AG04450 (cell line): ENCODE data around the gene CTDNEP1. TPM values are rescaled to one million over a fixed set of nuclear protein-coding genes. Genes with fewer than 3 reads are reported as not detected.

ENCODE experiments used
- CTCF ChIA-PET: fragments of 300-600, 350-600 bp; formaldehyde crosslinking; extraction: SDS; loops from one replicate; lab custom pipeline; 2022; ENCODE audit warnings: antibody characterized with exemption, inconsistent platforms; lab: Charles Lee
- POLR2A ChIA-PET: fragments of 350-600 bp; formaldehyde crosslinking; extraction: SDS; loops from one replicate; lab custom pipeline; 2021; ENCODE audit warnings: antibody characterized with exemption, inconsistent platforms; lab: Yijun Ruan, JAX
- DNase-seq: peaks from one replicate; pipeline ENCODE4 v3.0.0-alpha.2; 2011; ENCODE audit warnings: low read depth, low spot score
- H3K27ac ChIP-seq: one replicate; pipeline ENCODE4 v1.5.1; 2012; ENCODE audit warnings: low read depth, low read length, control low read depth
- H3K27me3 ChIP-seq: one replicate; pipeline ENCODE4 v1.6.0; 2012; ENCODE audit warnings: low read length; ENCODE audit not compliant: control insufficient read depth, insufficient read depth
- H3K4me3 ChIP-seq: 2 replicates; pipeline ENCODE4 v1.5.1; 2011; ENCODE audit warnings: mild to moderate bottlenecking, low read depth, low read length, control low read depth
- H3K9me3 ChIP-seq: 2 replicates; pipeline ENCODE4 v1.5.1; 2012; ENCODE audit warnings: low read length; ENCODE audit not compliant: control insufficient read depth, insufficient read depth
- CTCF ChIP-seq: IDR thresholded peaks from 2 replicates; pipeline ENCODE4 v1.5.1; 2011; ENCODE audit warnings: low read depth, low read length, control low read depth, inconsistent platforms
- polyA plus RNA-seq: library from polyadenylated mRNA; depleted of rRNA; stranded (reverse); fragments of >200 nt; gene quantifications from 2 replicates; pipeline ENCODE4 v1.2.3, GENCODE V29; 2011

CTDNEP1 gene
- polyA plus RNA-seq, 1 experiment = 115 TPM

GRCh38 chr17:7237761-7238419 lies 13.6 kb downstream of the CTDNEP1 start:
- no peak for TF ChIP-seq CTCF
- peak overlapping the region; percentile 93 for H3K4me3 ChIP-seq
- CTCF ChIA-PET = no interaction called here
- POLR2A ChIA-PET = interaction anchor here (0.7 to 1.3 kb wide), 2 partner anchors 16 to 18 kb away, joined by 4 to 5 read pairs; partner anchors contain the start of genes ACADVL and DLG4
- peaks cover 3% of the 10 kb centered on the region; the same call in 1 of the 2 replicates for H3K9me3 ChIP-seq
- DNase-seq = no peak
- H3K27me3 ChIP-seq = no peaks in the 10 kb centered on the region
- H3K27ac ChIP-seq = peak overlapping the region; percentile 57

DNA sequence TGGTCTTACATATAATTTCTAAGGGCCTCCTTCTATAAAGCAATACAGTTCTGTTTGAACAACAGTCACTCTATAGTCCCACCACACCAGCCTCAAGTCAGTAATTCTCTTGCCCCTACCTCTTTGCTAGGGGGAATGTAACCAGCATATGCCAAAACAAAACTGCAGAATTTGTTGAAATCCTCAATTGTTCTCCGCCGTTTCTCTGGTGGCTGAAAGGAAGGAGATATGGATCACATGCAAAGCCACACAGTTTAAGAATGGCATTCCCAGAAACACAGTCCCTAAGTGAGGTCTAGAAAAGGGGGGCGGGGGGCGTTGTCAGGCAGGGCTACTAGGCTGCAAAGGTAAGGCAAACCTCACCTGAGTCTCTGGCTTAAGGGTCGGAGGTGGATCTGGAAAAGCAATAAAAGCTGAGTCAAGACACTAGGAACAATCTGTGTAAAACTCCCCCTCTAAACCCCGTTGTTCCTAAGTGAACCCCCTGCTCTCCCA lies 14.2 kb downstream of the CTDNEP1 start:
- DNase-seq = no peak
- Histone ChIP-seq H3K9me3 (peaks cover 3% of the 10 kb centered on the region; the same call in 1 of the 2 replicates), H3K27me3 (no peaks in the 10 kb centered on the region), H3K27ac (peak overlapping the region; percentile 57), H3K4me3 (peak overlapping the region; percentile 93)
- ChIA-PET POLR2A (no interaction called here), CTCF (interaction anchor here (1.2 kb wide), 1 partner anchor 17 kb away, joined by 4 read pairs; no protein-coding TSS in a partner anchor)
- TF ChIP-seq CTCF = no peak

- Histone ChIP-seq H3K9me3 (no peaks in the 10 kb centered on the region; the same call in 1 of the 2 replicates), H3K27me3 (no peaks in the 10 kb centered on the region), H3K27ac (no peak overlapping the region), H3K4me3 (peak overlapping the region; percentile 93; the same call in 1 of the 2 replicates)
- ChIA-PET CTCF (interaction anchor here (1.2 kb wide), 1 partner anchor 16 kb away, joined by 4 read pairs; no protein-coding TSS in a partner anchor), POLR2A (interaction anchor here (5.7 kb wide), 1 partner anchor 16 kb away, joined by 42 read pairs; the partner anchor contains the start of genes ACADVL and DLG4)
- DNase-seq = no peak
- no peak for TF ChIP-seq CTCF
Observed at GRCh38 chr17:7236808-7237207, 14.7 kb downstream of the CTDNEP1 start.

GRCh38 chr17:7235693-7236665 lies 15.6 kb downstream of the CTDNEP1 start:
- no peaks in the 10 kb centered on the region for H3K27me3 ChIP-seq
- POLR2A ChIA-PET = interaction anchor here (5.7 kb wide), 1 partner anchor 15 kb away, joined by 42 read pairs; the partner anchor contains the start of genes ACADVL and DLG4
- no peaks in the 10 kb centered on the region; the same call in 1 of the 2 replicates for H3K9me3 ChIP-seq
- peak overlapping the region; percentile 57 for H3K27ac ChIP-seq
- no peak for DNase-seq
- no peak overlapping the region for H3K4me3 ChIP-seq
- CTCF ChIA-PET = interaction anchor here (1.2 kb wide), 1 partner anchor 16 kb away, joined by 4 read pairs; no protein-coding TSS in a partner anchor
- no peak for TF ChIP-seq CTCF
